HG02852 (cell line): ENCODE measurements around the gene COL4A1.

Source experiments
- ATAC-seq: cut with Tn5 transposase; IDR thresholded peaks from one replicate; pipeline ENCODE4 v1.9.1; 2021; ENCODE audit warnings: mild to moderate bottlenecking, moderate library complexity; ENCODE audit not compliant: unreplicated experiment

Gene COL4A1

DNA sequence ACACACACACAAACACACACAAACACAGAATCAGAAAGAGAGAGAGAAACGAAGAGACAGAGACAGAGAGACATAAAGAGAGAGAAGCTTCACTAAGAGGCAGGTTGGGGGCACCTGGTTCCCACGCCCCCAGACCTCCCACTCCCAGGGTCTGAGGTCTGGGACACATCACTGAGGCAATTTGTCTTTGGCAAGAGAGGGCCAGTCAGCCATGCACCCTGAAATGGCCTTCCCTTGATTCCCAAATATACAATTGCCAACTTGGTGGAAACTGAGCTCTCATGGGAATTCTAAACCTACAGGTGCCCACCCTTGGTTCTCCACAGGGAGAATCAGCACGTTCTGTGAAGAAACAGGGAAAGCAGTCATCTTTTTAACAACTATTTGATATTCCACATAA lies 79.5 kb downstream of the COL4A1 start:
- no peak for ATAC-seq

DNA sequence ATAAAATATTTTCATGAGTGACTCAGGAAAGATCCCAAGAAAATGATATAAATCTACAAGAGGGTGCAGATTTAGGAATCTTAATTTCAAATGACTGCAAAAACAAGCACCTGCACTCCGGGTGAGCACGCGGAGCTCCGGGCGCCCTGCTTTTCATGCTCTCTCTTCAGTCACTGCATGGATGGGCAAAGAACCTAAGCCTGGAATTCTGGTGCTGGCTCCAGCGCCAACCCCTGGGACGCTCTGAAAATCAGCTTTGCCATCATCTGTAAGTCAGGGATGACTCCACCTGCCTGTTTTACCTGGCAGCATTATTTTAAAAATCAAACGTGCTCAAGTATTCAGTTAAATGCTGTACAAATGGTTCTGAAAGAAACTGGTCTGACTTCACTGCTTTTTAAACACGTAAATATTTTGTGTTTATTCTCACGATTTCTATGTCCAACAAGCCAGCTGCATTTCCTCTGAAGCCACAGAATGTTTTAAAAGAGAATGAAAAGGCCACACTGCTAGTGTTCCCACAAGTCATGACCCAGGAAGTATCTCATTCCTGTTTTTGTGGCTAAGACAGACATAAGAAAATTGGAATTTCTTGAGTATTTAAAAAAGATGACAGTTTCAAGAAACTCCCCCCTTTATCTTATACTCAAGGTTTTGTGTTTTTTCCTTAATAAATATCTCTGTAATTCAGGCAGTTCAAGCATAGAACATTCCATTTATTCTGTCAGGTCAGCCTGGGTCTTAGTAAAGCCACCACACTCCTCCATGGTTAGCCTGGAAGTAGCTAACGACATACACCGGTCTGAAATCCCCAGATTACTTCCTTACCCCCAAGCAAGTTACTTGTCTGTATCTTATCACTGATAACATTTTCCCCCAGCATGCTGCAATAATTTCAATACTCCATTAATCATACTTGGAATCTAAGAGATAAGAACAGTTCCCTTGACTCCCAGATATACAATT lies 81.1 kb downstream of the COL4A1 start:
- no peak for ATAC-seq

DNA sequence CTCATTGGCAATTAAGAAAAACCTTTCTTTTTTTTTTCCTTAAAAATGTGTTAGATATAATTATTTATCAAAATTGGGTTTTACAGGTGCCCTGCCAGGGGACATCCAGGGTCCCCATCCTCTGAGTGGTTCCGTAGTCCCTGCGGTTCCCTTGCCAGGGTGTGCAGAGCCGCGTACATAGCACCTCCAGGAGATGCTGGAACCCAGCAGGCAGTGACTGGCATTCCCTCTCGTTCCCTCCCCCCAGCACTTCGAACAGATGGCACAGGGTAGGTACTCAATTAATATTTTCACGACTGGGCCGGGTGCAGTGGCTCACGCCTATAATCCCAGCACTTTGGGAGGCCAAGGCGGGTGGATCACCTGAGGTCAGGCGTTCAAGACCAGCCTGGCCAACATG lies 82.0 kb downstream of the COL4A1 start:
- ATAC-seq: no peak

DNA sequence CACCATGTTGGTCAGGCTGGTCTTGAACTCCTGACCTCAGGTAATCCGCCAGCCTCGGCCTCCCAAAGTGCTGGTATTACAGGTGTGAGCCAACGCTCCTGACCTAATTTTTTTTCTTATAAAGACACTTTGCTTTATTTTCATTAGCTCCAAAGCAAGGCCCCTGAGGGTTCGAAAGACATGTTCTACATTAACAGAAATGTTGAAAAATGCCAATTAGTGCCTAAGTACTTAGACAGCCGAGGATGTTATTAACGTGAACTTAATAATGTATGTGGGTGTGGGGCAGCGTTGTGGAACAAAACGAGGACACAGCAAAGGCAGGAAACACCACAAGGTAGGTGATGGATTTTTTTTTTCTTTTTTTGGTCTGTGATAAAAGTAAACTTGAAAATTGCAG lies 82.4 kb downstream of the COL4A1 start:
- no peak for ATAC-seq

DNA sequence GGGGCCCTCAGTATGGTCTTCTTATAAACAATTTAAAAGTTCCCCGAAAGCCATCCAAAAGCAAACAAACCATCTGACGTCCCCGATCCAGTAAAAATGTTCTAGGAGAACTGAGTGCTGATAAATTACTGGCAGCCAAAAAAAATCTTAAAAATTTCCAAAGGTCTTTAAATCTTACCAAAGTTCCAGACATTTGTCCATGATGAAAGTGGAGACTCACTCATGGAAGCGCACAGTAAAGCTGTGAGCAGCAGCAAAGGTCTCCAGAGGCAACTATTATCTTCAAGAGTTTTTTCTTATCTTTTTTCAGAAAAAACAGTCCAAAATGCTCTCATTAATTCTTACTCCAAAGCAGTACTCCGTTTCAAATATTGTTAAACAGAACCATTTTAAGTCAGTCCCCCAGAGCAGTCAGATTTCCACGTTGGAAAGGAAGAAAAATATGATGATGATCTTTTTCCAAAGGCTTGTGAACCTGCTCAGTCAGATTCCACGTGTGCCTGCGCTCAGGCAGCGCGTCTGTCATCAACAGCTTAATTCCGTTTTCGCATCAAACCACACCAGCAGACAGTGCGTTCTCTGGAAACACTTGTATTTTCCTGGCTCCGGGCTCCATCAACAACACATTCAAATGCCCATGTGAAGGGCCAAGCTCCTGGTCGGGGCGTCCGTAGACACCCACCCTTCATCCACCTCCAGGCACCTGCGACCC lies 85.4 kb downstream of the COL4A1 start:
- ATAC-seq: no peak

DNA sequence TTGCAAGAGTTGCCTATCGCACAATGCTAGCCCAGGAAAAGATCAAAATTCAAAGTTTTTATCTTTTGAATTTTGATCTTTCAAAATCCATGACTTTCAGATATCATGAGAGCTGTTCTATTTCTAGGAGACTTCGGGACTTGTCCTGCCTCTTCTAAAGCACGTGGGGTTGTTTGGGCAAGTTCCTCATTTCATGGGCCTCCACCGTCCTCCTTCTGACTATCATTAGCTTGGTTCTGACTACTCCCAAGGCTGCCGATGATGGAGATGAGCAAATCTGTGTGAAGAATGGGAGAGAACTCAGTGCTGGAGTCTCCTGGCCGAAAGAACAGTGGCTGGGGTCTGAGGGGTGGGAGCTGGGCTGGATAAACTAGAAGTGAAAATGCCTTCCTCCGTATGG lies 86.5 kb downstream of the COL4A1 start:
- ATAC-seq: no peak

DNA sequence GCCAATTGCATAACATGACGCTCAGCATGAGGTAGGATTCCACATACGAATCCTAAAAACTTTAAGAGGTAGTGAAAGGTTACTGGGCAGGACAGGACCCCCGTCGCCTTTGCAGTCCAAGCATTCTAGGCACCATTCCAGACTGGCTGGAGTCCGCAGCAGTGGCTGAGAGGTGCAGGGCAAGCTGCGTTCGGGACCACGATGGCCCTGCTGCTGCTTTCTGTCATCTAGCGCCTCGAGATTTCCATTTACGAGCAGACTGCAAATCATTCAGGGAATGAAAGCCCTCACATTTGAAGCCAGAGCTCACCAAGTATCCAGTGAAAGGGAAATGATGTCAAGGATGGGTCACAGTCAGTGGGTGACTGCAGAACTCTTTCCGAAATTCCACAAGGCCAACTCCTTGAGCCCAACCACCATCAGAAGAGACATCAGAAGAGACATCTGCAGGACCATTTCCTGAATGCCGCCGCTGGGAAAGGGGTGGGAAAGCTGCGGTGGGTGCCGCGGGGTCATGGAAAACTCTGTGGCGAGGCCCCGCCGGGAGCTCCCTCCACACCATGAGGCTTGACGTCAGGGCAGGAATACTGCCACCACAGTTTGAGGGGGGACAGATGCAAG lies 88.3 kb downstream of the COL4A1 start:
- ATAC-seq: no peak

DNA sequence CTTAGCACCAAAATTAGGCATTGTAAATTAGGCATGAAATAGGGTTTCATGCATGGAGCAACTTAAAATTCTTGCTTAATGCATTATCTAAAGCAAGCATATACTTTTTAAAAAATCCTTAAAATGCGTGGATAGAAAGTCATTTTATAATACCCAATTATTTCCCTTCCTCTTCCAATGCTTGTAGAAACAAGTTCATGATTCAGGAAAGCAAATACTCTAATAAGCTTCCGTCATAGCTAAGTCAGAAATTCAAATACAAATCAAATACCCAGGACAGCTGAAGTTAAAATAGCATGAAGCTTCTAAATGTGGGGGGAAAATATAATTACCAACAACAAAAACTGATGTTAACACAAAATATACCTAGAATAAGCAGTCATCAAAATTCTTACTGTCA lies 89.1 kb downstream of the COL4A1 start:
- ATAC-seq: no peak

DNA sequence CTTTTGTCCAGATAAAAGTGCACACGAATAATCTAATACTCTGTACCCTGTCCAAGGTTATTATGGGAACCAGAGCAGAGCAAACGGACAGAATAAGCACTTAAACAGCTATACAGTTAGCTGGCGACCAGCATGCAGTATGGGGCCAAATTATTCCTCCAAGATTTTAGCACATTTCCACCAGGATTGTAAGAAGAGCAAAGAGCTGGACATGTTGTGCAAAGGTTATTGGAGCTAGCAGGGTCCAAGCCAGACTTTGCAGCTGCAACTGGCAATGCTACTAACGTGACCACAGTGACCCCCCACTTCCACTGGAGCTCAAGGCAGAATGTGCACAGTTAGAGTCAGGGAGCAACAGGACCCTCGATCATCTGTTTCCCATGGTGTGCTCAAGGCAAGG lies 89.9 kb downstream of the COL4A1 start:
- ATAC-seq: no peak

DNA sequence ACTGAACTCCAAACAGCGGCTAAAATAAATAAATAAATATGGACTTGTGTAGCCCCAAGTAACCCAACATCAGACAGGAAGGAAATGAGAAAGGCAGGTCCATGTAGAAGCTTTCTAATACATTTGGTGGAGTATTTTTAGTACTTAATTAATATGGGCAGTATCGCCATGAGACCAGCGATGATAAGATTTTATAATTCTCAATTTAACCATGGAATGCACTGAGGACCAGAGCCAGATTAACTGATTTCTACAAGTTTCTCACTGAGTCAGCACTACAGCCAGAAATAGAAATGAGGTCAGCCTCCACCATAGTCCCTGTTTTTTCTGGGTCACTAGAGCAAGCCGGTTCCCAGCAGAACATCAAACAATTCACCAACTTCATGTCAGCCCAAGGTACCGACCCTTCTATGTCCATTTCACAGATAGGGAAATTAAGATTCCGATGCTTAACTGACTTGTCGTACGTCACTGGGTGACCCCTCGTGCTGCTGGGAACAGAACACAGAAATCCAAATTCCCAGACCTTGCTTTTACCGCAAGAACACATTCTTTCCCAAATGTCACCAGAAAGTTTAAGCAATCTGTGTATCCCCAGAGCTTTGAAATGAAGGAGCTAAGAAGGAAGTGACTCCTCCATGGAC lies 90.4 kb downstream of the COL4A1 start:
- no peak for ATAC-seq

DNA sequence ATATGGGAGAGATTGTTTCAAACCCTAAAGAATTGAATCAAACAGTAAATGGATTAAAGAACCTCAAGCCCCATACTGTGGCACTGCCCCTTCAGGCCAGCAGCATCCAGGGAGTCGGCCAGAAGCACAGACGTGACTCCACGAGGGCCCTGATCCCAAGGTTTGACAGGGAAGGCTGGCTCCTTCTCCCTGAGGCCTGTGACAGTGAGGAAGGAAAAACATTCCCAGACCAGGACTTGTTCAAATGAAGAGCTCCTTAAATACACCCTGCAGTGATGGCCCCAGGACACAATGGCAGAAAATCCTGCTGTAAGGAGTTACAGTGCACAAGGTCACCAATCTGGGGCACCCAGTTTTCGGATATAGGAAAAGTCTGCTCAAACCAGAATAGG lies 91.0 kb downstream of the COL4A1 start:
- ATAC-seq: no peak

DNA sequence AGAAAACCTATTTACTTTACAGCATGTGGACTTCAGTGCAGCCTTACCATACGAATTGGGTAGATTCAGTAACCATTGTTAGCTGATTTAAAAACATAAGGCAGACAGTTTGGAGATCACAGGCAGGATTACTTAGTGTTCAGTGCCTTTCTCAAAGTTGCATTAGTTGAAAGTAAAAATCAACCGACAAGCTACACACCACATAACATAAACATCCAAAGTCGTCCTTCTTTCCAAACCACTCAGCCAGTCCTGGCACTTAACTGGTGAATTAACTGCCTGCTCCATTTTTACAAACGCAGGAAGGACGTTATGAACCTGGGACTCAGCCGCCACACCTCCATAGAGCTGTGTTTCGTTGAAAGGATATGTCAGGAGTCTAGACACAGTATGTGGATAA lies 91.4 kb downstream of the COL4A1 start:
- no peak for ATAC-seq

DNA sequence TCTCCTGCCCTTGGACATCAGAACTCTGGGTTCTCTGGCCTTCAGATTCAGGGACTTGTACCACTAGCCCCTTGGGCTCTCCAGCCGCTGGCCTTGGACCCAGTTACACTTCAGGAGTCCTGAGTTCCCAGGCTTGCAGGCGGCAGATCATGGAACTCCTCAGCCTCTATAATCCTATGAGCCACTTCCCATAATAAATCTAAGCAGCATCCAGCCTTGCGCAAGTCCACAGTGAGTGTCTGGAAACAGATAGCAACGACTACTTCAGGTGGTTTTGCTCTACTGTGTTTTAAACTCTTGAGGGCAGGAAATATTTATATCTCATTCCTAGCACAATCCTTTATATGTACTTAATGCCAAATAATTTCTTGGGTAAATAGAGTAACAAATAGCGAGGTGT lies 92.3 kb downstream of the COL4A1 start:
- ATAC-seq: no peak

DNA sequence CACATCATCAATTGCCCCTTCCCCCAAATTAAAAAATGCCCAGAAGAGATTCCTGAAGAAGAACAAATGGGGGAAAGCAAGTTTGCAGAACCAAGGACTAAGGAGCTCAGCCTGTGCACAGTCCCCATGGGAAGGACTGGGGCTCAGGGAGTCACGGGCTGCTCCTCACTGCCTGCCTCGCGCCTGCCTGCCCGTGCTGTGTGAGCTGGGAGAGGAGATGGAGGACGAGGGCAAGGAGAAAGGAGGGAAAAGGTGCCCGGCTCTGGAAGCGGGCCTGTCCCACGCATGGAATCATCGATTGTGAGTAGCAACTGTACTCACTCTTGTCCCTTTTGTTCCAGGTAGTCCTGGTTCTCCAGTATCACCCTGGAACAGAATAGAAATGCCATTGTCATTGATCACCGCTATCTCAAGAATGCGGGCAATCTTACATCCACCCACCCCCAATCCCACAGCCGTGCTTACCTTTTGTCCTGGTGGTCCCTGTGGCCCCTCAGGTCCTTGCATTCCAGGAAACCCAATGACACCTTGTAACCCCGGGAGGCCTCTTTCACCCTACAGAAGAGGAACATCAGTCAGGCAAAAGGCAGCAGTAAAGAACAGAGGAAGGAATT lies 93.4 kb downstream of the COL4A1 start:
- no peak for ATAC-seq

DNA sequence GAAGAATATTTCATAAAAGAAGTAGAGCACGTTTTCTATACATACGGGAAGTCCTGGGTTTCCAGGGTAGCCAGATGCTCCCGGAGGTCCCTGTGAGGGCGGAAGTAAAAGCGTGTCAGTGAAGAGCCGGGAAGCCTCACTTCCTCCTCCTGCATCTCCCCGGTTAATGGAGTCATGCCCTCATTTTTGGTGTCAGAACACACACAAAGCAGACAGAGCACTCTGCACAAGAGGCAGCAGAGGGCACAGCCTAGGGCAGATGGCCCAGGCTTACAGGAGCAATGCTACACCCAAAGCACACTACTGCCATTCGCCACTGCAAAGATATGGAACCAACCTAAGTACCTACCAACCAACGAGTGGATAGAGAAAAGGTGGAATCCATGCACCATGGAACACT lies 94.4 kb downstream of the COL4A1 start:
- no peak for ATAC-seq

DNA sequence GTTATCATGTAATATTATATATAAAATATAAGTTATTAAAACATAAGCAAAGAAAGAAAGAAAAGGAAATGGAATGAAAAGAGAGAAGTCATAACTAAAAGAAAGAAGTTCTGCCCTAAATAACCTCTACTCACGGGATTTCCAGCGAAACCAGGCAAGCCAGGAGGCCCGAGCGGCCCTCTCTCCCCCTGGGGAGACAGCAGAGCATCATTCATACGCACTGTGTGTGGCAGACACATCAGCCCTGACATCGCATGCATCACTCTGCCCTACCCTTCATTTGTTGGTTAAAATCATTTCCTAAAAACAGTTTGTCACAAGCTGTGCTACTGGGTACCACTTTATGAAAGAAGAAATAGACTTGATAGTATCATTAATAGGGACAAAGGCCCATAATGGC lies 95.2 kb downstream of the COL4A1 start:
- no peak for ATAC-seq

DNA sequence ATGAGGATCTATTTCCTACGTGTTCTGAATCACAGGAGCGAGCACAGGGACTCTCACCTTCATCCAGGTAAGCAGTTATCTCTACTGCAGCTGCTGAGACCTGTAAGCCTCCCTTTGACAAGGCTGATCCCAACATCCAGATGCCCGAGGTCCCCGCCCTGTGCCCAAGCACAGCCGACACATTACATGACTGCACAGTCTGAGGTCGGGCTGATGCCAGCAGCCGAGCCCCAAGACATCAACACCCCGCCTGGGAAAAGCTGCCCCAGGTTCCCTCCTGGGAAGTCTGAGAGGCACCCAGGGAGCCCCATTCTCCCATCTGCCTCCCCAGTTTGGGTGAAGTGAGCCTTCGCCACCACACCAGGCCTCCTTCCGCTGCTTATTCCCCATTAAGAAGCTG lies 95.9 kb downstream of the COL4A1 start:
- no peak for ATAC-seq

DNA sequence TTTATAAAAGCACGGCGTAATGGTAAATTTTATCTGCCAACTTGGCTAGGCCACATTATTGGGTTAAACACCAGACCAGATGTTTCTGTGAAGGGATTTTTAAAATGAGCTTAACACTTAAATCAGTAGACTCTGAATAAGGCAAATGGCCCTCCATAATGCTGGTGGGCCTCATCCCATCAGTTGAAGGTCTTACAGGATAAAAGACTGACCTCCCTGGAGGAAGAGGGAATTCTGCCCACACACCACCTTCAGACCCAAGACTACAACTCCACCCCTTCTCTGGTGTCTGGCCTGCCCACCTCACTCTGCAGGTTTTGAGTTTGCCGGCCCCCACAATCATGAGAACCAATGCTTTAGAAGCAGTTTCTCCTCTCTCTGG lies 96.4 kb downstream of the COL4A1 start:
- no peak for ATAC-seq

DNA sequence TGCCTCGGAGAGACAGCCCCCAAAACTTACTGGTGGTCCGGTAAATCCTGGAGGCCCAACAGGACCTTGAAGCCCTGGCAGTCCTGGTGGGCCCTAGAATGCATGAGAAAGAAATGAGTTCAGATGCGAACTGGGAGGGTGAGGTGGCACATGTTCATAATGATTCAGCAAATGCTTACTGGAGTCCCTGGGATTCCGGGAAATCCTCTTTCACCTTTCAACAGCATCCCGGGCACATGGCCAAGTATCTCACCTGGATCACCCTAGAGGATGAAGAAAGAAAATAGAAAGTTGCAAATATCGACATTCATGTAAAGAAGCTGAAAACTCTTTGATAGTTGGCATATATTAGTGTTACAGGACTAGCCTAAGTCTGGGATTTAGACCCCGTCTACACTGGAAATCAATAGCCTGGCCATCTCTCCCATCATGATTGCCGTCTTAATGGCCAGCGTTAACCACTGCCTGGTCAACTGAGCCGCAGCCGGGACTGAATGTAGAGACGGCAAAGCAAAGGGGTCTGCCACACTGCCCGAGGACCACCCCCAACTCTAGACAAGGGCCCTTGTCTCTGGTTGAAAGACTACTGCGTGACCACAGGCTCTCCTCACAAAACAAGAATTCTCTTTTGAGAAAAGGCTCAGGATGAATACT lies 96.9 kb downstream of the COL4A1 start:
- no peak for ATAC-seq

DNA sequence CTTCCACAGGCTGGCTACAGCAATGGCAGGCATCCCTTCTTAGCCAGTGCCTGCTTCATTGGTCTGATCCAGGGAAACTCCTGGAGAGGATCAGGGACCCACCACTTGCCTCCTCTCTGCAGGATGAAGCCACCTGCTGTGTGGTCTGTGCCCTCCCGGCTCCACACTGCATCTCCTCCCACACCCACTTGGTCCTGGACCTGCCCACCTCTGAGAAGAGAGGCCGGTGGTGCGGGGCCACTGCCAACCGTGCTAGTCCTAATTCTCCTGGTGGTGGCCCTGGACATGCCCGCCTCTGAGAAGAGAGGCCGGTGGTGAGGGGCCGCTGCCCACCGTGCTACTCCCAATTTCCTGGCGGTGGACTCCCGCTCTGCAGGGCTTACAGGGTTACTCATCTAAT lies 98.8 kb downstream of the COL4A1 start:
- no peak for ATAC-seq
